ENCODE results near the gene NOXRED1.

NOXRED1 gene

GRCh38 chr14:77353469-77354141 lies 69.7 kb downstream of the NOXRED1 start:
- H3K4me1 ChIP-seq (ENCODE audit: control extremely low read depth in 1 of 4, control insufficient read depth in 4 of 4, insufficient read depth in 4 of 4, low read length in 3 of 4): peaks cover 0 to 13% (median 4%) of the 10 kb centered on the region in 4 experiments
- no peak for DNase-seq
- H3K9me3 ChIP-seq (ENCODE audit: control extremely low read depth in 1 of 5, control insufficient read depth in 4 of 5, insufficient read depth in 2 of 5, low read depth in 1 of 5, low read length in 4 of 5): no peaks in the 10 kb centered on the region
- 84% methylated on average over 4 of the region's 5 CpGs for WGBS (ENCODE audit: insufficient coverage)
- ChIA-PET CTCF (interaction anchor here (1.2 kb wide), 1 partner anchor 9 kb away, joined by 4 read pairs; no protein-coding TSS in a partner anchor), POLR2A (no interaction called here)
- H3K27me3 ChIP-seq (replicated peaks in 2 of 5; ENCODE audit: control insufficient read depth in 4 of 5, insufficient read depth in 5 of 5, low read length in 4 of 5): no peaks in the 10 kb centered on the region
- no peak overlapping the region for H3K4me3 ChIP-seq (ENCODE audit: control insufficient read depth in 1 of 7, extremely low read depth in 1 of 7, insufficient read depth in 4 of 7, low read depth in 2 of 7, low read length in 6 of 7)
- no peak overlapping the region for H3K27ac ChIP-seq (ENCODE audit: insufficient read depth in 1 of 2, low read depth in 1 of 2, low read length in 2 of 2, poor library complexity in 1 of 2, severe bottlenecking in 2 of 2)
- H3K36me3 ChIP-seq (ENCODE audit: control insufficient read depth in 4 of 4, insufficient read depth in 4 of 4, low read length in 3 of 4): peaks cover 6 to 21% (median 13%) of the 10 kb centered on the region in 4 experiments

- ChIA-PET POLR2A (no interaction called here), CTCF (interaction anchor here (0.5 to 0.6 kb wide), 2 partner anchors 16 to 50 kb away, joined by 3 read pairs; no protein-coding TSS in a partner anchor)
- DNase-seq: peak; percentile 48 to 89 (median 83)
- Histone ChIP-seq H3K9me3 (ENCODE audit: control extremely low read depth in 1 of 5, control insufficient read depth in 4 of 5, insufficient read depth in 2 of 5, low read depth in 1 of 5, low read length in 4 of 5) (no peaks in the 10 kb centered on the region), H3K4me3 (ENCODE audit: control insufficient read depth in 1 of 7, extremely low read depth in 1 of 7, insufficient read depth in 4 of 7, low read depth in 2 of 7, low read length in 6 of 7) (peak overlapping the region in 1 of 7 experiments; percentile 28), H3K27ac (ENCODE audit: insufficient read depth in 1 of 2, low read depth in 1 of 2, low read length in 2 of 2, poor library complexity in 1 of 2, severe bottlenecking in 2 of 2) (peak overlapping the region in 1 of 2 experiments; percentile 60), H3K27me3 (replicated peaks in 2 of 5; ENCODE audit: control insufficient read depth in 4 of 5, insufficient read depth in 5 of 5, low read length in 4 of 5) (no peaks in the 10 kb centered on the region), H3K4me1 (ENCODE audit: control extremely low read depth in 1 of 4, control insufficient read depth in 4 of 4, insufficient read depth in 4 of 4, low read length in 3 of 4) (peaks cover 9 to 30% (median 14%) of the 10 kb centered on the region in 4 experiments), H3K36me3 (ENCODE audit: control insufficient read depth in 4 of 4, insufficient read depth in 4 of 4, low read length in 3 of 4) (peaks cover 17 to 44% (median 33%) of the 10 kb centered on the region in 4 experiments)
- no CpG with 5 or more reads among the region's 3 CpGs for WGBS (ENCODE audit: insufficient coverage)
Measured at GRCh38 chr14:77347751-77348150, 75.6 kb downstream of the NOXRED1 start.

- DNase-seq: no peak
- CTCF ChIA-PET: interaction anchor here (0.6 to 1.1 kb wide), 3 partner anchors 14 to 51 kb away, joined by 3 to 4 read pairs (median 3); no protein-coding TSS in a partner anchor
- Histone ChIP-seq H3K9me3 (ENCODE audit: control extremely low read depth in 1 of 5, control insufficient read depth in 4 of 5, insufficient read depth in 2 of 5, low read depth in 1 of 5, low read length in 4 of 5) (no peaks in the 10 kb centered on the region), H3K4me3 (ENCODE audit: control insufficient read depth in 1 of 7, extremely low read depth in 1 of 7, insufficient read depth in 4 of 7, low read depth in 2 of 7, low read length in 6 of 7) (no peak overlapping the region), H3K4me1 (ENCODE audit: control extremely low read depth in 1 of 4, control insufficient read depth in 4 of 4, insufficient read depth in 4 of 4, low read length in 3 of 4) (peaks cover 9 to 30% (median 14%) of the 10 kb centered on the region in 4 experiments), H3K27ac (ENCODE audit: insufficient read depth in 1 of 2, low read depth in 1 of 2, low read length in 2 of 2, poor library complexity in 1 of 2, severe bottlenecking in 2 of 2) (no peak overlapping the region), H3K27me3 (replicated peaks in 2 of 5; ENCODE audit: control insufficient read depth in 4 of 5, insufficient read depth in 5 of 5, low read length in 4 of 5) (no peaks in the 10 kb centered on the region), H3K36me3 (ENCODE audit: control insufficient read depth in 4 of 4, insufficient read depth in 4 of 4, low read length in 3 of 4) (peaks cover 17 to 56% (median 45%) of the 10 kb centered on the region in 4 experiments)
- 100% methylated on average over 1 of the region's 2 CpGs for WGBS (ENCODE audit: insufficient coverage)
- POLR2A ChIA-PET: no interaction called here
Measured at GRCh38 chr14:77346495-77346894, 76.8 kb downstream of the NOXRED1 start.

- DNase-seq: no peak
- no peak overlapping the region for H3K27ac ChIP-seq (ENCODE audit: insufficient read depth in 1 of 2, low read depth in 1 of 2, low read length in 2 of 2, poor library complexity in 1 of 2, severe bottlenecking in 2 of 2)
- H3K4me1 ChIP-seq (ENCODE audit: control extremely low read depth in 1 of 4, control insufficient read depth in 4 of 4, insufficient read depth in 4 of 4, low read length in 3 of 4): peaks cover 9 to 24% (median 13%) of the 10 kb centered on the region in 4 experiments
- no peaks in the 10 kb centered on the region for H3K27me3 ChIP-seq (replicated peaks in 2 of 5; ENCODE audit: control insufficient read depth in 4 of 5, insufficient read depth in 5 of 5, low read length in 4 of 5)
- peaks cover 19 to 62% (median 53%) of the 10 kb centered on the region in 4 experiments for H3K36me3 ChIP-seq (ENCODE audit: control insufficient read depth in 4 of 4, insufficient read depth in 4 of 4, low read length in 3 of 4)
- WGBS (ENCODE audit: insufficient coverage): 100% methylated on average over 2 of the region's 3 CpGs
- ChIA-PET CTCF (interaction anchor here (1.2 kb wide), 1 partner anchor 9 kb away, joined by 4 read pairs; no protein-coding TSS in a partner anchor), POLR2A (no interaction called here)
- no peak overlapping the region for H3K4me3 ChIP-seq (ENCODE audit: control insufficient read depth in 1 of 7, extremely low read depth in 1 of 7, insufficient read depth in 4 of 7, low read depth in 2 of 7, low read length in 6 of 7)
- no peaks in the 10 kb centered on the region for H3K9me3 ChIP-seq (ENCODE audit: control extremely low read depth in 1 of 5, control insufficient read depth in 4 of 5, insufficient read depth in 2 of 5, low read depth in 1 of 5, low read length in 4 of 5)
Measured at GRCh38 chr14:77344377-77344996, 78.8 kb downstream of the NOXRED1 start.

All from common myeloid progenitor, CD34-positive (primary cell).